CD4-positive, alpha-beta T cell treated with Interleukin-2 at 100 ng/mL for 4 hours (primary cell): ENCODE data around the gene MRFAP1L1.
A peak's percentile ranks its signal among the peaks of the same experiment; 100 is the strongest.
"Not testable (repeated sequence)": the region's sequence is repeated elsewhere in the genome, so short reads cannot be mapped to it uniquely, and the experiment has no call there.

Experiments
- DNase-seq: peaks from one replicate; pipeline ENCODE4 v3.0.0-alpha.2; 2020; ENCODE audit warnings: low spot score

Gene MRFAP1L1

GRCh38 chr4:6709230-6710114 is at the start of gene MRFAP1L1:
TSS of gene MRFAP1L1 (minus strand) at chr4:6709865. CDS start at chr4:6709629, 236 bp downstream.
- DNase-seq: peak; percentile 97

- DNase-seq: no peak
Measured at GRCh38 chr4:6758728-6759127, 49.1 kb upstream of the MRFAP1L1 start.

GRCh38 chr4:6756345-6756744 is 46.7 kb upstream of the MRFAP1L1 start:
- not testable (repeated sequence) for DNase-seq

- DNase-seq: no peak
Measured at GRCh38 chr4:6755088-6755753, 45.6 kb upstream of the MRFAP1L1 start.

GRCh38 chr4:6754481-6755087 is 44.9 kb upstream of the MRFAP1L1 start:
- no peak for DNase-seq

GRCh38 chr4:6753891-6754290 is 44.2 kb upstream of the MRFAP1L1 start:
- DNase-seq: no peak

- DNase-seq: no peak
Measured at GRCh38 chr4:6753103-6753560, 43.5 kb upstream of the MRFAP1L1 start.

- DNase-seq: no peak
Measured at GRCh38 chr4:6752486-6752829, 42.8 kb upstream of the MRFAP1L1 start.

GRCh38 chr4:6751611-6752485 is 42.2 kb upstream of the MRFAP1L1 start:
- DNase-seq: no peak

GRCh38 chr4:6750286-6751221 is 40.9 kb upstream of the MRFAP1L1 start:
- no peak for DNase-seq

GRCh38 chr4:6749340-6750171 is 39.9 kb upstream of the MRFAP1L1 start:
- DNase-seq: no peak

GRCh38 chr4:6748286-6748685 is 38.6 kb upstream of the MRFAP1L1 start:
- DNase-seq: no peak

- no peak for DNase-seq
Measured at GRCh38 chr4:6747294-6748051, 37.8 kb upstream of the MRFAP1L1 start.

- no peak for DNase-seq
Measured at GRCh38 chr4:6746721-6747293, 37.1 kb upstream of the MRFAP1L1 start.

- no peak for DNase-seq
Measured at GRCh38 chr4:6742989-6743388, 33.3 kb upstream of the MRFAP1L1 start.

- DNase-seq: no peak
Measured at GRCh38 chr4:6742507-6742906, 32.8 kb upstream of the MRFAP1L1 start.

GRCh38 chr4:6740347-6740746 is 30.7 kb upstream of the MRFAP1L1 start:
- DNase-seq: no peak

GRCh38 chr4:6739920-6740319 is 30.3 kb upstream of the MRFAP1L1 start:
- DNase-seq: no peak
